Stimulated activated CD8-positive, alpha-beta memory T cell treated with anti-CD3 and anti-CD28 coated beads, Interleukin-4, amount 100 ng/mL, for 4 hours (primary cell): ENCODE measurements around the gene BSND.
A peak's percentile ranks its signal among the peaks of the same experiment; 100 is the strongest.

Experiments
- DNase-seq, 2 donors: peaks; one replicate each; pipeline ENCODE4 v3.0.0-alpha.2; 2020; ENCODE audit warnings: low read depth in 2 of 2, low spot score in 1 of 2

The BSND gene

GRCh38 chr1:54990916-54991315 lies 7.8 kb upstream of the BSND start:
- no peak for DNase-seq

DNA sequence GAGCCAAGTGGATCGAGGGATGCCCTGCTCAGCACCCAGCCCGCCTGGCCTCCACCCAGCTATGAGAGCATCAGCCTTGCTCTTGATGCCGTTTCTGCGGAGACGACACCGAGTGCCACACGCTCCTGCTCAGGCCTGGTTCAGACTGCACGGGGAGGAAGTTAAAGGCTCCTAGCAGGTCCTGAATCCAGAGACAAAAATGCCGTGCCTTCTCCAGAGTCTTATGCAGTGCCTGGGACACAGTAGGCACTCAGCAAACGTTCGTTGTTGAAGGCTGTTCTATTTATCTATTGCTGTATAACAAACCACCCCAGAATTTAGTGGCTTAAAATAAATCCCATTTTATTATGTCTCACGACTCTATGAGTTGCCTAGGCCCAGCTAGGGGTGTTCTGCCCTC lies 6.8 kb upstream of the BSND start:
- DNase-seq = no peak

- no peak for DNase-seq
Measured at GRCh38 chr1:54993140-54993539, 5.6 kb upstream of the BSND start.

- DNase-seq = no peak
Measured at GRCh38 chr1:54994355-54994990, 4.3 kb upstream of the BSND start.

GRCh38 chr1:54995013-54995760 lies 3.5 kb upstream of the BSND start:
- DNase-seq = no peak

DNA sequence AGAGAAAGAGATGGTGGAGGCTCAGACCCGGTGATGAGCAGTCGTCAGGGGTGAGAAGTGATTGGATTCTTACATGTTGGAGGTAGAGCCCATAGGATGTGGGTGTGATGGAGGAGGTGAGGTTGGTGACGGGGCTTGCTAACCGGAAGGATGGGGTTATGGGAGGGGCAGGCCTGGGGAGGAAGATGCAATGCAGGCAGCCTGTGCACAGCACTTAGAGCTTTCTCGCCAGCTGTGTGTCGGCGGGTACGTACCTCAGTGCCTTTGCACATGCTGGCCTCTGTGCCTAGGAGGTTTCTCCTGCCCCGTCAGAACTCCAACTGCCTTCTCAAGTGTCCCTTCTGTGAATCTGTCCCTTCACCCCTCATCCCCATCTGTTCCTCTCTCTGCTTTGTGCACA lies 2.9 kb upstream of the BSND start:
- no peak for DNase-seq

GRCh38 chr1:54996359-54996868 lies 2.3 kb upstream of the BSND start:
- peak; percentile 51 to 56 for DNase-seq

GRCh38 chr1:54996869-54997710 lies 1.6 kb upstream of the BSND start:
- DNase-seq = no peak

GRCh38 chr1:54997711-54997986 lies 1.1 kb upstream of the BSND start:
- DNase-seq = no peak

GRCh38 chr1:54998100-54998499 lies 633 bp upstream of the BSND start:
- no peak for DNase-seq

DNA sequence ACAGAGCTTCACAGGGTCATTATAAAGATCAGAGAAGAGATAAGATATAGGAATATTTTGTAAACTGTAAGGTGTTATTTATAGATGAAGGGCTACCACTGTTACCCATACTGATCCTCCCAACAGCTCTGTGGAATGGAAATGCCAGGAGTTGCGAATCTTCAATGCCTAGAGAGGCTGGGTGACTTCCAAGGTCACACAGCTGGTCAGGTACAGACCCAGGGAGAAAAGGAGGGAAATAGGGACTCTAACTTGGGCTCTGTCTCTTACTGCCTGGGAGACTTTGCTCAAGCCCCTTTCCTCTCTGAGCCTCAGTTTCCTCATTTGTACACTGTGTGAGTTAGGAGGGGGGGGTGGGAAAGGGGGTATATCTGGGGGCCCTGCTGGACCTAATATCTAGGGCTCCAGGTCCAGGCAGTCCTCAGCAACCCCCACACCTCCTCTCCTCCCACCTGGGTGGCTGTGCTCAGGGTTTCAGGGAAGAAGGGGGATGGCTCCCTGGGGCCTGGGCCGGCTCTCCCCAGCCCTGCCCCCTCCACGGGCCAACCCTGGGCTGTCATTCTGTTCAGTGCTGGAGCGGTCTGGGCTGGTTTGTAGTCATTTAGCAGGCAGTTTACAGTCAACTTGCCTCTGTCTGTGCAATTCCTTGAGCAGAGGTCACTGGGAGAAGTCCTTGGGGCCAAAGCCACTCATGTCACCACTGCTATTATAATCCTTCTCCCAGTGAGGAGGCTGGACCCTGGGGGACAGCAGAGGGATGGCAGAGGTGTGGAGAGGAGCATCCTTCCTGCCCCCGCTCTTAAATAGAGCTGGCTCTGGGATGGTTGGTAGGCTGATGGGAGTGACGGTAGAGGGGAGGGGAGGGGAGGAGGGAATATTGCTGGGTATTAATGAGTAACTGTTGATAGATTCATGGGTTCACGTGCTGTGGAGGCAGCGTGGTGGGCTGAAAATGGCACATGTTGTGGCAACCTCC lies 1.7 kb downstream of the BSND start:
- no peak for DNase-seq

- no peak for DNase-seq
Measured at GRCh38 chr1:55001311-55001710, 2.6 kb downstream of the BSND start.

DNA sequence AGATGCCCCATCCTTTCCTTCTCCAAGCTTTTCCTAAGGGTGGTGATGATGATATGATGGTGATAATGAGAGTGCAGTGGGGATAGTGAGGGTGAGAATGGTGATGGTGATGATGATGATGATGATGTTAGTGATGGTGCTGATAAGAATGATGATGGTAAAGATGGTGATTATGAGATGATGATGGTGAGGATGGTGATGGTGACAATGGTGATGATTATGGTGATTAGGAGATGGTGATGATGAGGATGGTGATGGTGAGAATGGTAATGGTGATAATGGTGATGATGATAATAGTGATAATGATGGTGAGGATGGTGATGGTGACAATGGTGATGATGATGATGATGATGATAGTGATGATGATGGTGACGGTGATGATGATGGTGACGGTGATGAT lies 4.0 kb downstream of the BSND start:
- no peak for DNase-seq

GRCh38 chr1:55005351-55006140 lies 6.8 kb downstream of the BSND start:
- no peak for DNase-seq

GRCh38 chr1:55006931-55007330 lies 8.2 kb downstream of the BSND start:
- DNase-seq = no peak

GRCh38 chr1:55007625-55008024 lies 8.9 kb downstream of the BSND start:
- DNase-seq = no peak

DNA sequence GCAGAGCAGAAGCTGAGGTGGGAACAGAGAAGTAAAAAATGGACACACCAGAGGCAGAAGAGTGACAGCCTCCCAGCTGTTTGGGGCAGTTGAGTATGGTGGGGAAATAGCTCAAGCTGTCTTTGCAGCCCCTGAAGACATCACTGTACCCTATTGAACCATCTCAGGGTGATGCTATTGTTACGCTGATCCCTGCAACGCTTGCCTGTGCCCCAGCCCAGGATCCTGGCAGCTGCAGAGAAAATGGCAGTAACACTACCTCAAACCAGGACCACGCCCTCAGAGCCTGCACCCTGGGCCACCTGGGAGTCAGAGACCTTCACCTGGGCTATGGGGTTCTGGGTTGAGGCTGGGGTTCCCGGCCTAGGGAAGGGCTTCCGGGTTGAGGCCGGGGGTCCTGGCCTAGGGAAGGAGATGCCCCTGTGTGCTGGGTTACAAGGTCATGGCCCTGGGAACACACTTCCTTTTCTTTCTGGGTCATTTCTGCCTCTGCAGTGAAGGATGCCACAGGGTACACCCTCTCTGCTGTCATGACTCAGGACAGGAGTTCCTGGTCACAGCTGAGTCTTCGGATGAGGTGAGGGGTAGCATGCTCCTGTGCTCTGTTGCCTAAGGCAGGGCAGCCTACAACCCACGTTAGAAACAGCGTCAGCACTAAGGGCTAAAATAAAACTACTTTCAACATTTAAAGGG lies 11.6 kb downstream of the BSND start:
- DNase-seq = no peak

DNA sequence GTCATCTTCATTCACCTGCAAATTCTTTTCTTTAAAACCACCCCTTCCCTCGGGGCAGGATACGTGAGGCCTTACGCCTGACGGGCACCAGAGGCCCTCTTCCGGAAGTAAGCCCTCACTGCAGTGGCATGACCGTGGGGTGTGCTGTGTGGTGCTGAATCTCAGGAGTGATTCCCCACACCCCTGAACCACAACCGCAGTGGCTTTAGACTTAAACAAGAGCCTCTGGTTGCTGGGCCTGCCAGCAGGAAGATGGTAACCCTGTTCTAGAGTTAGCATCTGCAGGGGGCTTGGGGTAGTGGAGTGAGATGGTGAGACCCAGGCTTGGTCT lies 12.1 kb downstream of the BSND start:
- no peak for DNase-seq

- no peak for DNase-seq
Measured at GRCh38 chr1:55012661-55013060, 13.9 kb downstream of the BSND start.

DNA sequence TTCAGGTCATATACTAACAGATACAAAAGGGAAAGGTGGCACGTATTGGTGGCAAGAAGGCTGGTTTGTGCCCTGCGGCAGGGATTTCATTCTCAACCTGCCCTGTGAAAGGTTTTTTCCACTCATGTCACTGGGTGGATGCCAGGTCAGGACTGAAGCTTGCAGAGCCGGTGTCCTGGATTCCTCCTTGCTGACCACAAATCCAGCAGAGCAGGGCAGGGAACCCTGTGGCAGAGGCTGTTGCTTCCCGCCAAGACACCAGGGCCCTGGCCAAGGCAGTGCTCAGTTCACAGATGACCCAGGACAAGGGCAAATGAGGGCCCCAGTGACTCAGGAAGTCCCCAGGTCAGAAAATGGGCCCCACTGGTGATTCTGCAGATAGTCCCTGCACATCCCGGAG lies 16.4 kb downstream of the BSND start:
- DNase-seq = no peak
